ENCODE data around the gene RPL7L1.
A peak's percentile ranks its signal among the peaks of the same experiment; 100 is the strongest.

The RPL7L1 gene

GRCh38 chr6:42879372-42880239 is at the start of gene RPL7L1:
TSS of gene RPL7L1 (plus strand) at chr6:42879616. CDS start at chr6:42879911, 295 bp downstream.
- H3K9me3 Mint-ChIP-seq = no peaks in the 10 kb centered on the region
- H3K27ac Mint-ChIP-seq = peak within 1 kb of the TSS; percentile 100
- peaks cover 42% of the 10 kb centered on the region for H3K4me1 Mint-ChIP-seq
- peak within 1 kb of the TSS; percentile 99 for H3K4me3 Mint-ChIP-seq
- peak; percentile 93 for ATAC-seq
- peak; percentile 77 for DNase-seq
- H3K36me3 Mint-ChIP-seq (ENCODE audit: low read depth) = peaks cover 37% of the 10 kb centered on the region
- H3K27me3 Mint-ChIP-seq = peaks cover 2% of the 10 kb centered on the region

GRCh38 chr6:42831237-42831636 is 48.2 kb upstream of the RPL7L1 start:
- DNase-seq = no peak
- ATAC-seq = no peak
- Mint-ChIP-seq H3K27ac (no peak overlapping the region), H3K4me3 (no peak overlapping the region), H3K27me3 (no peaks in the 10 kb centered on the region), H3K36me3 (ENCODE audit: low read depth) (peaks cover 29% of the 10 kb centered on the region), H3K4me1 (no peaks in the 10 kb centered on the region), H3K9me3 (no peaks in the 10 kb centered on the region)

GRCh38 chr6:42834056-42834455 is 45.4 kb upstream of the RPL7L1 start:
- H3K27me3 Mint-ChIP-seq = no peaks in the 10 kb centered on the region
- DNase-seq (no peak), ATAC-seq (no peak)
- H3K36me3 Mint-ChIP-seq (ENCODE audit: low read depth) = peaks cover 19% of the 10 kb centered on the region
- no peak overlapping the region for H3K4me3 Mint-ChIP-seq
- H3K27ac Mint-ChIP-seq = no peak overlapping the region
- H3K9me3 Mint-ChIP-seq = no peaks in the 10 kb centered on the region
- no peaks in the 10 kb centered on the region for H3K4me1 Mint-ChIP-seq

GRCh38 chr6:42841844-42842584 is 37.4 kb upstream of the RPL7L1 start:
- DNase-seq (no peak), ATAC-seq (no peak)
- H3K36me3 Mint-ChIP-seq (ENCODE audit: low read depth) = peaks cover 4% of the 10 kb centered on the region
- H3K27me3 Mint-ChIP-seq = no peaks in the 10 kb centered on the region
- peaks cover 9% of the 10 kb centered on the region for H3K4me1 Mint-ChIP-seq
- no peaks in the 10 kb centered on the region for H3K9me3 Mint-ChIP-seq
- H3K27ac Mint-ChIP-seq = no peak overlapping the region
- H3K4me3 Mint-ChIP-seq = no peak overlapping the region

- Mint-ChIP-seq H3K27ac (no peak overlapping the region), H3K36me3 (ENCODE audit: low read depth) (peaks cover 4% of the 10 kb centered on the region), H3K9me3 (no peaks in the 10 kb centered on the region), H3K4me1 (peaks cover 9% of the 10 kb centered on the region), H3K4me3 (no peak overlapping the region), H3K27me3 (no peaks in the 10 kb centered on the region)
- ATAC-seq = no peak
- DNase-seq = no peak
Observed at GRCh38 chr6:42845327-42845694, 34.1 kb upstream of the RPL7L1 start.

- no peak overlapping the region for H3K4me3 Mint-ChIP-seq
- peaks cover 7% of the 10 kb centered on the region for H3K4me1 Mint-ChIP-seq
- peaks cover 4% of the 10 kb centered on the region for H3K36me3 Mint-ChIP-seq (ENCODE audit: low read depth)
- no peak overlapping the region for H3K27ac Mint-ChIP-seq
- no peaks in the 10 kb centered on the region for H3K27me3 Mint-ChIP-seq
- ATAC-seq = no peak
- no peaks in the 10 kb centered on the region for H3K9me3 Mint-ChIP-seq
- no peak for DNase-seq
Observed at GRCh38 chr6:42846505-42846904, 32.9 kb upstream of the RPL7L1 start.

- no peaks in the 10 kb centered on the region for H3K27me3 Mint-ChIP-seq
- no peak for ATAC-seq
- no peak for DNase-seq
- no peak overlapping the region for H3K4me3 Mint-ChIP-seq
- no peak overlapping the region for H3K27ac Mint-ChIP-seq
- H3K4me1 Mint-ChIP-seq = peaks cover 2% of the 10 kb centered on the region
- peaks cover 8% of the 10 kb centered on the region for H3K36me3 Mint-ChIP-seq (ENCODE audit: low read depth)
- H3K9me3 Mint-ChIP-seq = no peaks in the 10 kb centered on the region
Observed at GRCh38 chr6:42848700-42849099, 30.7 kb upstream of the RPL7L1 start.

- Mint-ChIP-seq H3K27ac (no peak overlapping the region), H3K27me3 (no peaks in the 10 kb centered on the region), H3K9me3 (no peaks in the 10 kb centered on the region), H3K36me3 (ENCODE audit: low read depth) (peaks cover 7% of the 10 kb centered on the region), H3K4me3 (no peak overlapping the region), H3K4me1 (no peaks in the 10 kb centered on the region)
- DNase-seq (no peak), ATAC-seq (no peak)
Observed at GRCh38 chr6:42851599-42851998, 27.8 kb upstream of the RPL7L1 start.

- Mint-ChIP-seq H3K4me3 (no peak overlapping the region), H3K27ac (no peak overlapping the region)
Observed at GRCh38 chr6:42860036-42860435, 19.4 kb upstream of the RPL7L1 start.

GRCh38 chr6:42860481-42860880 is 18.9 kb upstream of the RPL7L1 start:
- H3K9me3 Mint-ChIP-seq = no peaks in the 10 kb centered on the region
- H3K36me3 Mint-ChIP-seq (ENCODE audit: low read depth) = peaks cover 24% of the 10 kb centered on the region
- no peaks in the 10 kb centered on the region for H3K27me3 Mint-ChIP-seq
- H3K27ac Mint-ChIP-seq = no peak overlapping the region
- DNase-seq (no peak), ATAC-seq (no peak)
- H3K4me1 Mint-ChIP-seq = peaks cover 6% of the 10 kb centered on the region
- no peak overlapping the region for H3K4me3 Mint-ChIP-seq

More at GRCh38 chr6:42860036-42860435, 19.4 kb upstream of the RPL7L1 start:
- no peaks in the 10 kb centered on the region for H3K9me3 Mint-ChIP-seq
- peaks cover 24% of the 10 kb centered on the region for H3K36me3 Mint-ChIP-seq (ENCODE audit: low read depth)
- no peak for ATAC-seq
- DNase-seq = no peak
- H3K4me1 Mint-ChIP-seq = peaks cover 6% of the 10 kb centered on the region
- H3K27me3 Mint-ChIP-seq = no peaks in the 10 kb centered on the region

GRCh38 chr6:42864602-42865001 is 14.8 kb upstream of the RPL7L1 start:
- H3K4me3 Mint-ChIP-seq = no peak overlapping the region
- H3K27me3 Mint-ChIP-seq = no peaks in the 10 kb centered on the region
- H3K27ac Mint-ChIP-seq = peak overlapping the region; percentile 65
- DNase-seq (no peak), ATAC-seq (no peak)
- peaks cover 6% of the 10 kb centered on the region for H3K4me1 Mint-ChIP-seq
- peaks cover 16% of the 10 kb centered on the region for H3K36me3 Mint-ChIP-seq (ENCODE audit: low read depth)
- no peaks in the 10 kb centered on the region for H3K9me3 Mint-ChIP-seq

- no peaks in the 10 kb centered on the region for H3K4me1 Mint-ChIP-seq
- no peak overlapping the region for H3K27ac Mint-ChIP-seq
- H3K4me3 Mint-ChIP-seq = no peak overlapping the region
- H3K9me3 Mint-ChIP-seq = no peaks in the 10 kb centered on the region
- ATAC-seq (no peak), DNase-seq (no peak)
- H3K36me3 Mint-ChIP-seq (ENCODE audit: low read depth) = no peaks in the 10 kb centered on the region
- H3K27me3 Mint-ChIP-seq = no peaks in the 10 kb centered on the region
Observed at GRCh38 chr6:42870145-42870936, 9.1 kb upstream of the RPL7L1 start.

GRCh38 chr6:42871711-42872110 is 7.7 kb upstream of the RPL7L1 start:
- H3K27ac Mint-ChIP-seq = no peak overlapping the region
- ATAC-seq = no peak
- H3K27me3 Mint-ChIP-seq = no peaks in the 10 kb centered on the region
- H3K36me3 Mint-ChIP-seq (ENCODE audit: low read depth) = no peaks in the 10 kb centered on the region
- H3K4me3 Mint-ChIP-seq = no peak overlapping the region
- H3K9me3 Mint-ChIP-seq = no peaks in the 10 kb centered on the region
- no peak for DNase-seq
- no peaks in the 10 kb centered on the region for H3K4me1 Mint-ChIP-seq

- no peaks in the 10 kb centered on the region for H3K9me3 Mint-ChIP-seq
- no peak overlapping the region for H3K27ac Mint-ChIP-seq
- H3K4me1 Mint-ChIP-seq = no peaks in the 10 kb centered on the region
Observed at GRCh38 chr6:42873313-42873712, 6.1 kb upstream of the RPL7L1 start.

More at GRCh38 chr6:42873313-42873712, 6.1 kb upstream of the RPL7L1 start:
- DNase-seq = no peak
- Mint-ChIP-seq H3K36me3 (ENCODE audit: low read depth) (no peaks in the 10 kb centered on the region), H3K4me3 (no peak overlapping the region), H3K27me3 (no peaks in the 10 kb centered on the region)
- ATAC-seq = no peak
